Epidermal melanocyte (primary cell): ENCODE results near the gene GABRR1.
"Not testable (repeated sequence)": the region's sequence is repeated elsewhere in the genome, so short reads cannot be mapped to it uniquely, and the experiment has no call there.

ENCODE experiments used
- DNase-seq: peaks from one replicate; pipeline ENCODE4 v3.0.0; 2011; ENCODE audit warnings: low spot score; ENCODE audit not compliant: insufficient read length

GABRR1 gene

GRCh38 chr6:89217299-89217910, at the start of gene GABRR1:
Gene GABRR1 (minus strand): TSS chr6:89217358. CDS start chr6:89217322, 36 bp downstream.
- DNase-seq: no peak

- DNase-seq: no peak
Measured at GRCh38 chr6:89264296-89264695, 47.1 kb upstream of the GABRR1 start.

GRCh38 chr6:89260832-89261231, 43.7 kb upstream of the GABRR1 start:
- DNase-seq: no peak

- no peak for DNase-seq
Measured at GRCh38 chr6:89260310-89260709, 43.2 kb upstream of the GABRR1 start.

- no peak for DNase-seq
Measured at GRCh38 chr6:89258912-89259311, 41.8 kb upstream of the GABRR1 start.

GRCh38 chr6:89257781-89258180, 40.6 kb upstream of the GABRR1 start:
- no peak for DNase-seq

- DNase-seq: no peak
Measured at GRCh38 chr6:89257346-89257745, 40.2 kb upstream of the GABRR1 start.

- no peak for DNase-seq
Measured at GRCh38 chr6:89255417-89255816, 38.3 kb upstream of the GABRR1 start.

- no peak for DNase-seq
Measured at GRCh38 chr6:89254569-89254968, 37.4 kb upstream of the GABRR1 start.

GRCh38 chr6:89252907-89253306, 35.7 kb upstream of the GABRR1 start:
- DNase-seq: no peak

GRCh38 chr6:89251976-89252375, 34.8 kb upstream of the GABRR1 start:
- no peak for DNase-seq

GRCh38 chr6:89251170-89251569, 34.0 kb upstream of the GABRR1 start:
- DNase-seq: no peak

- DNase-seq: no peak
Measured at GRCh38 chr6:89250239-89250638, 33.1 kb upstream of the GABRR1 start.

GRCh38 chr6:89244241-89244985, 27.3 kb upstream of the GABRR1 start:
- no peak for DNase-seq

GRCh38 chr6:89243331-89243629, 26.1 kb upstream of the GABRR1 start:
- DNase-seq: no peak

- DNase-seq: no peak
Measured at GRCh38 chr6:89242574-89243330, 25.6 kb upstream of the GABRR1 start.

- DNase-seq: no peak
Measured at GRCh38 chr6:89239338-89239737, 22.2 kb upstream of the GABRR1 start.

- DNase-seq: no peak
Measured at GRCh38 chr6:89237158-89237557, 20.0 kb upstream of the GABRR1 start.

GRCh38 chr6:89233605-89234004, 16.4 kb upstream of the GABRR1 start:
- DNase-seq: not testable (repeated sequence)

GRCh38 chr6:89222712-89223039, 5.5 kb upstream of the GABRR1 start:
- DNase-seq: no peak

GRCh38 chr6:89221971-89222711, 5.0 kb upstream of the GABRR1 start:
- no peak for DNase-seq

GRCh38 chr6:89221129-89221528, 4.0 kb upstream of the GABRR1 start:
- no peak for DNase-seq
